Ascending aorta (tissue), 2 donors: ENCODE data around the gene ASPM. TPM values are rescaled to one million over a fixed set of nuclear protein-coding genes. Genes with fewer than 3 reads are reported as not detected.

Source experiments
- DNase-seq, 2 donors: peaks; one replicate each; pipeline ENCODE4 v3.0.0-alpha.2; 2019; ENCODE audit warnings: low spot score in 2 of 2
- H3K27ac ChIP-seq, 2 donors: fragments of 200-600 bp; sonication (generic); one replicate each; pipeline ENCODE4 v1.5.1; 2016 to 2017; ENCODE audit warnings: mild to moderate bottlenecking in 1 of 2
- H3K27me3 ChIP-seq: fragments of 200-600 bp; sonication (generic); one replicate; pipeline ENCODE4 v1.5.1; 2017
- H3K36me3 ChIP-seq, 2 donors: fragments of 200-600 bp; sonication (generic); one replicate each; pipeline ENCODE4 v1.5.1; 2016
- H3K4me1 ChIP-seq, 2 donors: fragments of 200-600 bp; sonication (generic); one replicate each; pipeline ENCODE4 v1.5.1; 2016 to 2017; ENCODE audit warnings: mild to moderate bottlenecking in 1 of 2
- H3K4me3 ChIP-seq, 2 donors: fragments of 200-600 bp; sonication (generic); one replicate each; pipeline ENCODE4 v1.5.1; 2016 to 2017; ENCODE audit warnings: mild to moderate bottlenecking in 1 of 2
- H3K9me3 ChIP-seq, 2 donors: fragments of 200-600 bp; sonication (generic); one replicate each; pipeline ENCODE4 v1.5.1; 2016
- intact Hi-C: fragments of 100-400 bp; cut with DNase I; formaldehyde crosslinking; loops from one replicate; pipeline ENCODE4 v1.15.1; 2023
- total RNA-seq: library from RNA; depleted of rRNA; stranded (reverse); fragments of >200 nt; gene quantifications from one replicate; pipeline ENCODE4 v1.1.0, GENCODE V29; 2016
- TF ChIP-seq, protein P1 (sequence below), 3 experiments: fragments of 200-600 bp in 2 of 3; fragments of 450-650 bp in 1 of 3; sonication (generic) in 2 of 3; IDR thresholded peaks; one replicate each; pipeline ENCODE4 v1.5.1; 2016 to 2019; ENCODE audit warnings: antibody characterized with exemption in 3 of 3, mild to moderate bottlenecking in 1 of 3, moderate library complexity in 1 of 3

Gene ASPM
- total RNA-seq, 1 donor from 2014 or later, result not detected

DNA sequence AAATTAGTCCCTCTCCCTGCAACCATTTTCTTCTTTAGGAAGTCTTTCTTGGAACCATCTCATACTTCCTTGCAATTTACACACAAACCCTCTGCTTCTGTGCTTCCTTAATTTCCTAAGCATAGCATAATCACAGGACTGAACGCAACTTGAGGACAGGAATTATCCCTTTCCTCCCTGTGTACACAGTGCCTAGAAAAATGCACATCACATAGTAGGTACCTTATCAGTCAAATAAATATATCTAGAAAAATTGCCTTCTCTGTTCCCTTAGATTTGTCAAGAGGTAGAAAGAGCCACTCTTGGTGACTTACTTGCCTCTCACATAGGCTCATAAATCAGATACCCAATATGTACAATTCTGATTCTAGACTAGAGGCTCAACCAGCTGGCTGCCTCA lies 4.9 kb downstream of the ASPM start:
- TF ChIP-seq, protein P1, sequence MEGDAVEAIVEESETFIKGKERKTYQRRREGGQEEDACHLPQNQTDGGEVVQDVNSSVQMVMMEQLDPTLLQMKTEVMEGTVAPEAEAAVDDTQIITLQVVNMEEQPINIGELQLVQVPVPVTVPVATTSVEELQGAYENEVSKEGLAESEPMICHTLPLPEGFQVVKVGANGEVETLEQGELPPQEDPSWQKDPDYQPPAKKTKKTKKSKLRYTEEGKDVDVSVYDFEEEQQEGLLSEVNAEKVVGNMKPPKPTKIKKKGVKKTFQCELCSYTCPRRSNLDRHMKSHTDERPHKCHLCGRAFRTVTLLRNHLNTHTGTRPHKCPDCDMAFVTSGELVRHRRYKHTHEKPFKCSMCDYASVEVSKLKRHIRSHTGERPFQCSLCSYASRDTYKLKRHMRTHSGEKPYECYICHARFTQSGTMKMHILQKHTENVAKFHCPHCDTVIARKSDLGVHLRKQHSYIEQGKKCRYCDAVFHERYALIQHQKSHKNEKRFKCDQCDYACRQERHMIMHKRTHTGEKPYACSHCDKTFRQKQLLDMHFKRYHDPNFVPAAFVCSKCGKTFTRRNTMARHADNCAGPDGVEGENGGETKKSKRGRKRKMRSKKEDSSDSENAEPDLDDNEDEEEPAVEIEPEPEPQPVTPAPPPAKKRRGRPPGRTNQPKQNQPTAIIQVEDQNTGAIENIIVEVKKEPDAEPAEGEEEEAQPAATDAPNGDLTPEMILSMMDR (IDR thresholded peaks at IDR 0.05), result no peak
- Histone ChIP-seq H3K27ac (no peak overlapping the region), H3K27me3 (no peaks in the 10 kb centered on the region), H3K36me3 (no peaks in the 10 kb centered on the region), H3K9me3 (no peaks in the 10 kb centered on the region), H3K4me3 (no peak overlapping the region), H3K4me1 (peaks cover 0 to 5% of the 10 kb centered on the region in 2 donors)
- intact Hi-C loops, result no loop called here
- DNase-seq, result no peak

DNA sequence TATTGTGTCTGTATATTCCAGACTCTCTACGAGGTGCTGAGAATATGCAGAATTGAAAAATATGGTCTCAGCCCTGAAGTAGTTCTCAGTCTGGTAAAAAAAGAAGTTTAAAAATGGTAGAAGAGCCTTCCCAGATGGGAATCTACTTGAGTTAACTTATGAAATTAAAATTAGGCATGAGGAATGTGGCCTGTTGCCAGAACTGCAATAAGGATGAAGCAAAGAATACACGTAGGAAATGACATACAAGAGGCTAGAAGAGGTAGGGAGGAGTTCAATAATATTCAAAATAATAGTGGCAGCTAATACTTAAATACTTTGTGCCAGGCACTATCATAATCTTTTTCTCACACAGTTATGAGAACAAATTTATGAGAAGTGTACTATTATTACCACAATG lies 6.3 kb downstream of the ASPM start:
- DNase-seq, result no peak
- Histone ChIP-seq H3K9me3 (no peaks in the 10 kb centered on the region), H3K27ac (no peak overlapping the region), H3K27me3 (no peaks in the 10 kb centered on the region), H3K4me1 (no peaks in the 10 kb centered on the region), H3K36me3 (no peaks in the 10 kb centered on the region), H3K4me3 (no peak overlapping the region)
- TF ChIP-seq, protein P1 (IDR thresholded peaks at IDR 0.05), result no peak
- intact Hi-C loops, result no loop called here

DNA sequence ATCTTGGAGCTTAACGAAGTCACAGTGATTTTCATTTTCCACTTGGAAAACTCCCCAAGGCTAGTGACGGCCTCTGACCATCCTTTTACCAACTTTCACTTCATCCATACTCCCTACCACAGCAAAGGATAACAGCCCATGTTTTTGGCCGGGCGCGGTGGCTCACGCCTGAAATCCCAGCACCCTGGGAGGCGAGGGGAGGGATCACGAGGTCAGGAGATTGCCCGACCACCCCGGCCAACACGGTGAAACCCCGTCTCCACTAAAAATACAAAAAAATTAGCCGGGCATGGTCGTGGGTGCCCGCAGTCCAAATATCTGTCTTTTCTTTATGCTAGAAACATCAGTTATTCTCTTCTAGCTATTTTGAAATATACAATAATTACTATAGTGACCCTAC lies 7.3 kb downstream of the ASPM start:
- Histone ChIP-seq H3K4me1 (no peaks in the 10 kb centered on the region), H3K9me3 (no peaks in the 10 kb centered on the region), H3K27ac (no peak overlapping the region), H3K27me3 (no peaks in the 10 kb centered on the region), H3K36me3 (no peaks in the 10 kb centered on the region), H3K4me3 (no peak overlapping the region)
- intact Hi-C loops, result no loop called here
- no peak for DNase-seq
- TF ChIP-seq, protein P1 (IDR thresholded peaks at IDR 0.05), result no peak

DNA sequence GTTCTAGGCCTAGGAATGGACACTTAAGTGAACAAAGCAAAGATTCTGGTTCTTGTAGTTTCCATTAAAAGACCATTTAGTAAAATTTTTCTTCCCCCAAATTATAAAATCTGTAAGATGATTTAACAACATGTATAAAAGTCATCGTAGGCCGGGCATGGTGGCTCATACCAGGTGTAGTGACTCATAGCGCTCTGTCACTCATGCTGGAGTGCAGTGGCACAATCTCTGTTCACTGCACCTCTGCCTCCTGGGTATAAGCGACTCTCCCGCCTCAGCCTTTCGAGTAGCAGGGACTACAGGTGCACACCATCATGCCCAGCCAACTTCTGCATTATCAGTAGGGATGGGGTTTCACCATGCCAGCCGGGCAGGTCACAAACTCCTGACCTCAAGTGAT lies 9.1 kb downstream of the ASPM start:
- Histone ChIP-seq H3K4me3 (no peak overlapping the region), H3K27ac (no peak overlapping the region), H3K27me3 (no peaks in the 10 kb centered on the region), H3K9me3 (no peaks in the 10 kb centered on the region), H3K4me1 (no peaks in the 10 kb centered on the region), H3K36me3 (no peaks in the 10 kb centered on the region)
- intact Hi-C loops, result no loop called here
- DNase-seq, result no peak
- TF ChIP-seq, protein P1 (IDR thresholded peaks at IDR 0.05), result no peak

DNA sequence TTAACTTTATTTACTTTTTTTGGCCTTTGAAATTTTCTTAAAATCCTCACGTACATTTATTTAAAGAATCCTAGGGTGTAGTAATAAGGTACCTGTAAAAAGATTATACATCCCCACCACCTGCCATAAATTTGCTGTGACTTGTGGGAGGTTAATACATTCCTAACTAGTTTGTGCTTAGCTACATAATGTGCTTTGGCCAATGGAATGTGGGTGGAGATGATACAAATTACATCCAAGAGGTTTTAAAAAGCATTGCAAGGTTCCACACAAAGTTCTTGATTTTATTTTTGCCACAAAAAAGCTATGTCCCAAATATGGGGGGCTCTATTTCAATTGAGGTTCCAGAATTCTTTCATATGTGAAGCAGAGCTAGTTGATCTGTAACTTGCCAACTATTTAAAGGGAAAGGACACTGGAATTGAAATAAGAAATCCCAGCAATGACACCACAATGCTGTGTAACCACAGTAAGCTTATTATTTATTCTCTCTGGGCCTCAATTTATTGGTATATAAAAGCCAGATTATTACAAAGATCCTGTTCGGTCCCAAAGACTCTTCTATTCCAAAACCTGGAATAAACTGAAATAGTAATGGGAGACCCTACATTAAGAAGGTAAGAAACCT lies 15.7 kb downstream of the ASPM start:
- Histone ChIP-seq H3K27ac (no peak overlapping the region), H3K4me1 (peaks cover 0 to 5% of the 10 kb centered on the region in 2 donors), H3K4me3 (no peak overlapping the region), H3K9me3 (no peaks in the 10 kb centered on the region), H3K36me3 (no peaks in the 10 kb centered on the region), H3K27me3 (no peaks in the 10 kb centered on the region)
- TF ChIP-seq, protein P1 (IDR thresholded peaks at IDR 0.05), result no peak
- intact Hi-C loops, result no loop called here
- DNase-seq, result no peak

DNA sequence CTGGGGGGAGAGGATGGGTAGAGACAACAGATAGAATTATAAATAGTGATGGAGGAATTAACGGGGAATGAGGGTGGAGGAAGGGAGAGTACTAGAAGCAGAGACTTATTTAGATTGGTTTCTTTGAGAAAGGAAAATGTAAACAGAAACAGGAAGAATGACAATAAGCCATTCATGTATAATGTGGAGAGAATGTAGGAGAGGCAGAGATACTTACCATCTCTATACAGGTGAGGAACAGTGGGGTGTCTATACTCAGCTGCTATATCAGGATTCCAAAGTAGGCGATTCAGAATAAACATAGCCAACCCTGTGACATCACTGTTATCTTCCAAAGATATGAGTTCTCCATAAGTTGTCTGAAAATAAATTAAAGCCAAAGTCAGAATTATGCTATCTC lies 16.8 kb downstream of the ASPM start:
- TF ChIP-seq, protein P1 (IDR thresholded peaks at IDR 0.05), result no peak
- intact Hi-C loops, result no loop called here
- DNase-seq, result no peak

More for the DNA sequence above, 16.8 kb downstream of the ASPM start:
- H3K27me3 ChIP-seq, result no peaks in the 10 kb centered on the region
- no peak overlapping the region for H3K4me3 ChIP-seq
- no peaks in the 10 kb centered on the region for H3K9me3 ChIP-seq
- no peaks in the 10 kb centered on the region for H3K36me3 ChIP-seq
- no peak overlapping the region for H3K27ac ChIP-seq
- H3K4me1 ChIP-seq, result peaks cover 0 to 5% of the 10 kb centered on the region in 2 donors
